Midbrain (tissue), 1 donor: ENCODE results near the gene NSD2.
"Not testable (repeated sequence)": the region's sequence is repeated elsewhere in the genome, so short reads cannot be mapped to it uniquely, and the experiment has no call there.

Experiments used
- DNase-seq: peaks from one replicate; lab custom pipeline; 2025; lab: John Stamatoyannopoulos, UW

The NSD2 gene

GRCh38 chr4:1870578-1871443 is at the start of gene NSD2:
NSD2 (plus strand) TSS chr4:1871393; CDS start chr4:1900655, 29,262 bp downstream.
- peak; percentile 89 for DNase-seq

GRCh38 chr4:1821679-1822567 is 49.3 kb upstream of the NSD2 start:
- DNase-seq = no peak

- no peak for DNase-seq
These were observed 48.3 kb upstream of the NSD2 start for GRCh38 chr4:1822568-1823544.

- no peak for DNase-seq
These were observed 47.7 kb upstream of the NSD2 start for GRCh38 chr4:1823545-1823932.

GRCh38 chr4:1824746-1825145 is 46.4 kb upstream of the NSD2 start:
- no peak for DNase-seq

- DNase-seq = no peak
These were observed 45.9 kb upstream of the NSD2 start for GRCh38 chr4:1825326-1825725.

- no peak for DNase-seq
These were observed 44.5 kb upstream of the NSD2 start for GRCh38 chr4:1826531-1827350.

GRCh38 chr4:1830234-1830633 is 41.0 kb upstream of the NSD2 start:
- no peak for DNase-seq

- no peak for DNase-seq
These were observed 40.5 kb upstream of the NSD2 start for GRCh38 chr4:1830642-1831228.

GRCh38 chr4:1831331-1831730 is 39.9 kb upstream of the NSD2 start:
- DNase-seq = no peak

GRCh38 chr4:1832690-1833089 is 38.5 kb upstream of the NSD2 start:
- DNase-seq = no peak

- DNase-seq = no peak
These were observed 37.7 kb upstream of the NSD2 start for GRCh38 chr4:1833307-1834046.

- no peak for DNase-seq
These were observed 37.0 kb upstream of the NSD2 start for GRCh38 chr4:1834047-1834775.

GRCh38 chr4:1835836-1836235 is 35.4 kb upstream of the NSD2 start:
- DNase-seq = not testable (repeated sequence)

GRCh38 chr4:1836650-1837049 is 34.5 kb upstream of the NSD2 start:
- DNase-seq = no peak

GRCh38 chr4:1837069-1837468 is 34.1 kb upstream of the NSD2 start:
- no peak for DNase-seq

GRCh38 chr4:1839282-1839681 is 31.9 kb upstream of the NSD2 start:
- DNase-seq = no peak

GRCh38 chr4:1841201-1841886 is 29.8 kb upstream of the NSD2 start:
- DNase-seq = no peak

- no peak for DNase-seq
These were observed 29.3 kb upstream of the NSD2 start for GRCh38 chr4:1841887-1842210.
